Large intestine (tissue), 3 donors: ENCODE results near the gene DNAJB1. TPM values are rescaled to one million over a fixed set of nuclear protein-coding genes. Genes with fewer than 3 reads are reported as not detected.

ENCODE experiments used
- DNase-seq, 2 donors: peaks; one replicate each; pipeline versions ENCODE4 v3.0.0 to v3.0.0-alpha.2; 2013
- H3K27ac ChIP-seq: one replicate; pipeline ENCODE4 v1.5.1; 2013; ENCODE audit warnings: low read length
- H3K27me3 ChIP-seq: 2 replicates; pipeline ENCODE4 v1.6.1; 2013; ENCODE audit warnings: low read length; ENCODE audit not compliant: control insufficient read depth, insufficient read depth
- H3K36me3 ChIP-seq: 2 replicates; pipeline ENCODE4 v1.6.1; 2013; ENCODE audit warnings: low read length; ENCODE audit not compliant: control insufficient read depth, insufficient read depth
- H3K4me1 ChIP-seq: one replicate; pipeline ENCODE4 v1.6.1; 2013; ENCODE audit warnings: low read length; ENCODE audit not compliant: control insufficient read depth, insufficient read depth
- H3K4me3 ChIP-seq: one replicate; pipeline ENCODE4 v1.5.1; 2013; ENCODE audit warnings: low read length
- H3K9me3 ChIP-seq: one replicate; pipeline ENCODE4 v1.6.1; 2013; ENCODE audit warnings: mild to moderate bottlenecking, low read depth, low read length, moderate library complexity; ENCODE audit not compliant: control insufficient read depth
- WGBS: methylation state at CpG from one replicate; pipeline ENCODE4 v1.1.5; 2013; ENCODE audit warnings: low lambda C conversion rate; ENCODE audit not compliant: insufficient coverage; 5-methylcytosine and 5-hydroxymethylcytosine counted together
- polyA plus RNA-seq: library from polyadenylated mRNA; unstranded; fragments of 120-200 nt; gene quantifications from one replicate; pipeline ENCODE4 v1.2.1, GENCODE V29; 2013

Gene DNAJB1
- polyA plus RNA-seq, 1 donor = 101 TPM

DNA sequence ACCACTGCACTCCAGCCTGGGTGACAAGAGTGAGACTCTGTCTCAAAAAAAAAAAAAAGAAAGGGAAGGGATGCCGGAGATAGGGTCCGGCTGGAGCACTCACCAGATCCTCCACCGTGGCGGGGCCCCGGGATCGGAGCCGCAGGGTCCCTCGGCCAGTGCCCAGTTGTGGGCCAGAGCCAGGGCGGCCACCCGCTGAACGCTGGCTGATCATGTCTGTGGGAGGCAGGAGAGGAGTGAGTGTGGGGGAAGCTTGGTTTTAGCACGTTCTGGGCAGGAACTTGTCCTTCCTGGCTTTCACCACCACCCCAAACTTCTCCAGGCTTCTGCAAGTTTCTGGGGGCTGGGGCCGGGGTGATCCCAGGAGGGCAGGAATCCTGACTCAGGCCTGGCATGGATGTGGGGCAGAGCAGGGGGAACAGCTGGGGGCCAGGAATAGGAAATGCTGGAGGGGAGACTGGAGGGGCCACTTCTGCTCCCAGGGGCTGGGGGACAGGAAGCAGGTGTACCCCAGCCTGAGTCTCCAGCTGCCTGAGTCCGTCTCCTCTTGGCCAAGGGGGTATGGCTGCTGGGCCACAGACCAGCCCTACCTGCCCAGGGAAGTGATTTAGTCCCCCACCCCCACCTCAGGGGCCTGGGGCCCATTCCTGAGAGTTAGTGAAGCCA lies 38.8 kb downstream of the DNAJB1 start:
- Histone ChIP-seq H3K36me3 (peaks cover 40% of the 10 kb centered on the region), H3K4me1 (peaks cover 5% of the 10 kb centered on the region)
- WGBS = no CpG with 5 or more reads among the region's 14 CpGs

DNA sequence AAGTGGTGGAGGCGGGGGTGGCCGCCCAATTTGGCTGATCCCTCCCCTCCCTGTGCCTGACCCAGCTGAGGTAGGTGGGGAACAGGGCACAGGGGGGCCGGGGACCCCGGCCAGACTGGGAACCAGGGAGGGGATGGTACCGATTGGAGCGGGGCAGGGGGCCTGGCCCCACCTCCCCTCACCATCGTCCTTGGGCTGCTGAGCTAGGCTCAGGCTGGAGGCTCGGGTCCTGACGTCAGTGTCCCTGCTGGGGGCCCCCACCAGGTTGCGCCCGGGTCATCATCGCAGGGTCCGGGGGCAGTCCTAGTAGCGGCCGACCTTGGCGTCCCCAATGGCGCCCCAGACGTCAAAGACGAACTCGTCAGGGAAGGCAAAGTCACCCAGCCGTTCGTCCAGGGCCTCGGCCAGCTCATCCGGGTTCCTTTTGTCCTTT lies 40.1 kb downstream of the DNAJB1 start:
- Histone ChIP-seq H3K27me3 (peaks cover 18% of the 10 kb centered on the region), H3K36me3 (peaks cover 40% of the 10 kb centered on the region), H3K27ac (no peak overlapping the region), H3K4me3 (no peak overlapping the region), H3K9me3 (no peaks in the 10 kb centered on the region), H3K4me1 (peaks cover 5% of the 10 kb centered on the region)
- DNase-seq = no peak
- WGBS = no CpG with 5 or more reads among the region's 24 CpGs

More for the DNA sequence above, 38.8 kb downstream of the DNAJB1 start:
- DNase-seq = no peak
- no peaks in the 10 kb centered on the region for H3K9me3 ChIP-seq
- no peak overlapping the region for H3K27ac ChIP-seq
- H3K4me3 ChIP-seq = no peak overlapping the region
- H3K27me3 ChIP-seq = peaks cover 11% of the 10 kb centered on the region

DNA sequence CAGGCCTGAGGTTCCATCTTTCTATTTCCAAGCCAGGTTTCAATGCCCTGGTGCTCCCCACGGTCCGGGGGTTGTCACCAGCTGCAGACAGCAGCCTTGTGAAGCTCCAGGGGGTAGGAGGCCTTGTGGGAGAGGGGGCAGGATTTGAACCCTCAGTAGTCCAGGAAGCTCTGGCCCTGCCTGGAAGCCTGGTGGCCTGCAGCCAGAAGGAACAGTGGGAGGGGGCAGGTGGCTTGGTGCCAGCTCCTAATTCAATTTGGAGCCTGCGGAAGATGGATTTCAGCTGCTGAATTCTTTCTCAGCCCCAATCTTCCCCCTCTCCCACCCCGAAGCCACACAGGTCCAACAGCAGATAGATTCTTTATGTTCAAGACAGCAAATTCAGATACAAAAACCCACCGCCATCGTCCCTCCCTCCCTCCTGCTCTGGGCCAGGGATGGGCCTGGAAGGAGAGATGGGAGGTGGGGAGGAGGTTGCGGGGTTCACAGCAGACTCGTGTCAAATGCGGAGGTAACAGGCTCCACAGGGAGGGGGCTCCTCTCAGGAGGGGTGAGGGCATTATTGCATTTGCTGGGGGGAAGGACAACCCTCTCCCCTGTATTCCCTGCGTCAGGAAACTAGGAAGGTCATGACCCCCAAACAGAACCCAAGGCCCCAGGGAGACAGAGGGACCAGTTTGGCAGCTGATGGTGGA lies 40.6 kb downstream of the DNAJB1 start:
- WGBS = no CpG with 5 or more reads among the region's 10 CpGs
- H3K4me1 ChIP-seq = peaks cover 9% of the 10 kb centered on the region
- peaks cover 24% of the 10 kb centered on the region for H3K27me3 ChIP-seq
- peak in 1 of 2 donors; percentile 41 for DNase-seq
- no peak overlapping the region for H3K4me3 ChIP-seq
- H3K9me3 ChIP-seq = no peaks in the 10 kb centered on the region
- H3K27ac ChIP-seq = peak overlapping the region; percentile 17
- peaks cover 36% of the 10 kb centered on the region for H3K36me3 ChIP-seq

DNA sequence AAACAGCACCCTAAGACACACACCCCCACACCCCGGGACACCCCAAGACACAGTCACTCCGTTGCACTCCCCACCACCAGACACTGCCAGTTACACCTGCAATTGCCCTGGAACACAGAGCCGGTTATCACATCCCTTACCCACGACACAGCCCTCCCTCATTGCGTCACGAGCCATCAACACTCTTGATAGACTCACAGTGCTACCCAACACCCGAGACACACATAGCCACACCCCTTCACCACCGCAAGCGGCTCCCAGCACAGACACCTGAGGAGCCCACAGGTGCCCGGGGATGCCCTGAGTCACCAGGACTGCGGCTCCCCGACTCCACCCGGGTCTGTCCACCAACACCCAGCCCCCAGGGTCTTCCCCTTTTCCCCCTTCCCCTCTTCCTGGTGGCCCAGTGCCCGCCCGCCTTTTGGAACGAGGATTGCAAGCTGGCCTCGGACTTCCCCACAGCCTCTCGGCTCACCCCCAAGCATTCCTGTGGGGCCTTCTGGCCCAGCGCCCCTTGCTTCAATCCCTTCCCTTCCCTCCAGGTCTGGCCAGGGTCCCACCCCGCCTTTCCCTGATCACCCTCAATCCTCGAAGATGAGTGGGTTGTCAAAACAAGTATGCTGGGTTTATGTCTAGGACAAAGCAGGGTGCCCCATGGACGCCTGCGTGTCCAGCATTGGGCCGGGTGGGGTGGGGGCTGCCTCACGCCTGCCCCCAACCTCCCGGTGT lies 41.4 kb downstream of the DNAJB1 start:
- WGBS = no CpG with 5 or more reads among the region's 26 CpGs
- Histone ChIP-seq H3K4me3 (no peak overlapping the region), H3K9me3 (no peaks in the 10 kb centered on the region), H3K36me3 (peaks cover 29% of the 10 kb centered on the region), H3K27me3 (peaks cover 29% of the 10 kb centered on the region), H3K27ac (peak overlapping the region; percentile 17), H3K4me1 (peaks cover 13% of the 10 kb centered on the region)
- peak in 1 of 2 donors; percentile 29 for DNase-seq

DNA sequence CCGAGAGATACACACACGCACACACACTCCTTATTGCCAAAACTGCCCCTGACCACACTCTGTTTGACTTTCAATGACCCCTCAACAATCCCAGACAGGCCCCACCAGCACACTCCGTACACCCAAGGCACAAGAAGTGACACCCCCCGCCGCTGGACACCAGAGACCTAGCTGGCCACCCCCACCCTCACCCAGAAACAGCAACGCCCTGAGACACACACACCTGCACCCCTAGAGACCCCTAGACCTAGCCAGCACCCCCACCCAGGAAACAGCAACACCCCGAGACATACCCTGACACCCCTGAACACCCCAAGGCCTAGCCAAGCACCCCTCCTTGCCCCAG lies 41.9 kb downstream of the DNAJB1 start:
- H3K4me1 ChIP-seq = peaks cover 13% of the 10 kb centered on the region
- H3K27me3 ChIP-seq = peaks cover 29% of the 10 kb centered on the region
- H3K36me3 ChIP-seq = peaks cover 28% of the 10 kb centered on the region
- no peak for DNase-seq
- WGBS = no CpG with 5 or more reads among the region's 7 CpGs
- H3K4me3 ChIP-seq = no peak overlapping the region
- H3K9me3 ChIP-seq = no peaks in the 10 kb centered on the region
- no peak overlapping the region for H3K27ac ChIP-seq

DNA sequence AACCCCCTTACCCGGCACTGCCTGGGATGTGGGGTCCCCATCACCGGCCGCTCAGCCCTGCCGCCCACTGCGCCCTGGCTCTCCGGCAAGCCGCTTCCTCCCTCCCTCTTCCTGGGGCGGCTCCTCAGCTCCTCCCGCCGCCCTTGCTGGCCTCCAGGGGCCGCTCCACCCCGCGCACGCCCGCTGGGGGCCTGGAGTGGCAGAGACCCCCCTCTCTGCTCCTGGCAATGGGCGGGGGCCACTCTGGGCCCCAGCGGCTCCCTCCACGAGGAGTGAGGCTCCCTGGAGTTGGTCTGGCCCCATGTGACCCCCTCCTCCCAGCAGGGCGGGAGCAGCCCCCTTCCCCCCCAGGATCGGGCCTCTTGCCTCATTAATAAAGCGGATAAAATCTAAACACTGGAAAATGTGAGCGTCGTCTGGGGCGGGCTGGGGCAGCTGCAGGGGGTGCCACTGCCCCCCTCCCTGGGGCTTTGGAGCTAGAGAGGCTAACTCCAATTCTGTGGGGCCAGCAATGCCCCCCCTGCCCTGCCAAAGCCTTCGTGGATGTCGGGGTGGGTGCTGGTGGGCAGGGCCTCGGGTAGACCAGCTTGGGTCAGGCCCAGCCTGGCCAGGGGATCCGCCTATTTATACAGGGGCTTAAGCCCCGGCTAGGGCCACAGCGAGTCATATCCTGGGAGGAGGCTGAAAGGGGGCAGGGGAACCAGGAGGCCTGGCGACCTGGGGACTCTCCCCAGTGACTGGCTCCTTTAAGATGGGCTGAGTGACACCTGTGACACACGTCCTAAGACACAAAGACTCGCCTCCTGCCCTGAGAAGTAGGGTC lies 42.7 kb downstream of the DNAJB1 start, which contains the start of gene PTGER1:
TSS of gene PTGER1 (minus strand) at position 104 of the 823 bp plus-strand sequence. CDS start 1,034 bp downstream, outside the sequence.
- peaks cover 32% of the 10 kb centered on the region for H3K36me3 ChIP-seq
- peaks cover 13% of the 10 kb centered on the region for H3K4me1 ChIP-seq
- no peaks in the 10 kb centered on the region for H3K9me3 ChIP-seq
- WGBS = no CpG with 5 or more reads among the region's 33 CpGs
- H3K27me3 ChIP-seq = peaks cover 29% of the 10 kb centered on the region
- no peak within 1 kb of the TSS for H3K4me3 ChIP-seq
- H3K27ac ChIP-seq = no peak within 1 kb of the TSS
- DNase-seq = peak in 1 of 2 donors; percentile 37

DNA sequence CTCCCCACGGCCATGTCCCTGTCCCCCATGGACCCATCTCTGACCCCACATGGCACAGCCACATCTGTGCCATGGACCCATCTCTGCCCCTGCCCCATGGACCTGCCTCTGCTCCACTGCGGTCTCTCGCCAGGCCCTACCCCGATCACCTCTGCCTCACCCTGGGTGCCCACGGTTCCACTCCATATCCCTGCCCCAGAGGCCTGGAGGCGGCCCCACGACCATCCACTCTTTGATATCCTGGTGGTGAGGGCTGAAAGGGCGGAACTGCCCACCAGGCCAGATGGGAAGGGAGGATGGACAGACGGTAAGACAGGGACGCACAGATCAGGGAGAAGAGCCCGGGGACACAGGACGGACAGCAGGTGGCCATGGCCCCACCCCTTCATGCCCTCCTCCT lies 43.4 kb downstream of the DNAJB1 start:
- Histone ChIP-seq H3K4me3 (no peak overlapping the region), H3K9me3 (no peaks in the 10 kb centered on the region), H3K27me3 (peaks cover 29% of the 10 kb centered on the region), H3K4me1 (peaks cover 13% of the 10 kb centered on the region), H3K36me3 (peaks cover 32% of the 10 kb centered on the region), H3K27ac (no peak overlapping the region)
- no peak for DNase-seq
- WGBS = no CpG with 5 or more reads among the region's 12 CpGs

DNA sequence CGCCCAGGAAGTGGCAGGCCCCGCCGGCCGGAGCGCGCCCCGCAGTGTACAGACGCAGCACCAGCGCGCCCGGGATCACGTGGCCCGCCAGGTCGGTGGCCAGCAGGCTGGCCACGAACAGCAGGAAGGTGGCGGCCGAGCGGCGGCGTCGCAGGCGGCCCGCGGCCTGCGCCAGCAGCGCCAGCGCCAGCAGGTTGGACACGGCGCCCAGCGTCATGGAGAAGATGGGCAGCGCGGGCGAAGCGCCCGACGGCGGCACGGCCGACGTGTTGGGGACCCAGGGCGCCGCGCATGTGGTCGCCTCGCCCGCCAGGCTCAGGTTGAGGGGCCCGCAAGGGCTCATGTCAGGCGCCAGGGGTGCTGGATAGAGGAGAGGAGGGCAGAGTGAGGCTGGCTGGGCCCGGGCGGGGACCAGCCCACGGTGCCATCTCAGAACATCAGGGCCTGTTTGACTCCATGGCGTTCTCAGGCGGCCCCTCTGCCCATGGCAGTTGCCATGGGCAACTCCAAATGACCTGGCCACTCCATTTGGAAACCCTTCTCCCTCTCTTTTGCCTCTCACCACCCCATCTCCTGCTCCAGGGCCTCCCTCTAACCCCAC lies 44.1 kb downstream of the DNAJB1 start:
- peaks cover 33% of the 10 kb centered on the region for H3K36me3 ChIP-seq
- no peaks in the 10 kb centered on the region for H3K9me3 ChIP-seq
- peak in 1 of 2 donors; percentile 37 for DNase-seq
- H3K4me3 ChIP-seq = no peak overlapping the region
- H3K27me3 ChIP-seq = peaks cover 29% of the 10 kb centered on the region
- peaks cover 13% of the 10 kb centered on the region for H3K4me1 ChIP-seq
- no peak overlapping the region for H3K27ac ChIP-seq
- no CpG with 5 or more reads among the region's 53 CpGs for WGBS

DNA sequence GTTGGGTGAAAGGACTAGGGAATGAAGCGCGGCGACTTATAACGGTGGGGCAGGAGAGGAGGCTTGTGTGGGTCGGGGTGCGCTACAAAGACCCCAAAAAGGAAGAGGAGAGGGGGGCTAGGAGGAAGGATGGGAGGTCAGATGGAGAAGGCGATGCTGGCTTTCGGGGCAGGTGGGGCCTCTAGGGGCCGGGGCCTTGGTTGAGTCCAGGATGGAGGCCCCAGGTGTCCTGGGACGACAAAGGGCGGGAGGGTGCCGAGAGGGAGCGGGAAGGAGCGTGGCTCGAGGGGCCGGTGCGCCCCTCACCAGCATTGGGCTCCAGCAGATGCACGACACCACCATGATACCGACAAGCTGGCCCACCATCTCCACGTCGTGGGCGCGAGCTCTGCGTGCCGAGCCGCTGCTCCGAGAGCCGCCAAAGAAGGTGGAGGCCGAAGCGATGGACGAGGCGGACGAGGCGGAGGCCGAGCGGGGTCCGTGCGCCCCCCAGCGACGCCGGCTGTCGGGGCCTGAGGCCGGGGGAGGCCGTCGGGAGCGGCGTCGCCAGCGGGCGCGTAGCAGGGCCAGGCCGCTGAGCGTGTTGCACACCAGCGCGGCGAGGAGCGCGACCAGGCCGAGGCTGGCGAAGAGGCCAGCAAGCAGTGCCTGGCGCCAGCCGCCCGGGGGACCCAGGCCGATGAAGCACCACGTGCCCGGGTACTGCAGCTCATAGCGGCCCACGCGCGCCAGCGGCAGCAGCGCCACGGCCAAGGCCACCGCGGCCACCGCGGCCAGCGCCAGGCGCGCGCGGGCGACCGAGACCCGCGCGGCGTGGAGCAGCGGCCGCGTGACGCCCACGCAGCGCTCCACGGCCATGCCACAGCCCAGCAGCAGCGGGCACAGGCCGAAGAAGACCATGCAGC lies 44.9 kb downstream of the DNAJB1 start:
- Histone ChIP-seq H3K36me3 (peaks cover 31% of the 10 kb centered on the region), H3K4me1 (peaks cover 13% of the 10 kb centered on the region), H3K4me3 (no peak overlapping the region), H3K9me3 (no peaks in the 10 kb centered on the region), H3K27ac (no peak overlapping the region), H3K27me3 (peaks cover 29% of the 10 kb centered on the region)
- DNase-seq = peak in 1 of 2 donors; percentile 28
- WGBS = 0% methylated on average over 1 of the region's 97 CpGs
